ENCODE data around the gene C1orf185. TPM values are rescaled to one million over a fixed set of nuclear protein-coding genes. Genes with fewer than 3 reads are reported as not detected.
"Not testable (repeated sequence)": the region's sequence is repeated elsewhere in the genome, so short reads cannot be mapped to it uniquely, and the experiment has no call there.

The C1orf185 gene
- total RNA-seq, 1 experiment from 2014 or later: not detected

DNA sequence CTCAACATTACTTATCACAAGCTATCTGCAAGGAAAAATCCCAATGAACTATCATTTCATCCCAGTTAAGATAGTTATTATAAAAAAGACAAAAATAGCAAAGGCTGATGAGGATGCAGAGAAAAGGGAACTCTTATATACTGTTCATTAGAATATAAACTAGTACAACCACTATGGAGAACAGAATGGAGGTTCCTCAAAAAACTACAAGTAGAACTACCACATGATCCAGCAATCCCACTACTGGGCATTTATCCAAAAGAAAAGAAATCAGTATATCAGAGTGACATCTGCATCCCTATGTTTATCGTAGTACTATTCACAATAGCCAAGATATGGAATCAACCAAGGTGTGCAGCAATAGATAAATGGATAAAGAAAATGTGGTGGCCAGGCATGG, 4.9 kb upstream of the C1orf185 start:
- Histone ChIP-seq H3K36me3 (no peaks in the 10 kb centered on the region), H3K4me1 (replicated peaks) (no peaks in the 10 kb centered on the region), H3K9me3 (replicated peaks) (no peaks in the 10 kb centered on the region), H3K4me3 (no peak overlapping the region), H3K27me3 (replicated peaks) (no peaks in the 10 kb centered on the region), H3K27ac (no peak overlapping the region)
- DNase-seq (ENCODE audit: low read depth in 1 of 2, low spot score in 2 of 2): no peak

DNA sequence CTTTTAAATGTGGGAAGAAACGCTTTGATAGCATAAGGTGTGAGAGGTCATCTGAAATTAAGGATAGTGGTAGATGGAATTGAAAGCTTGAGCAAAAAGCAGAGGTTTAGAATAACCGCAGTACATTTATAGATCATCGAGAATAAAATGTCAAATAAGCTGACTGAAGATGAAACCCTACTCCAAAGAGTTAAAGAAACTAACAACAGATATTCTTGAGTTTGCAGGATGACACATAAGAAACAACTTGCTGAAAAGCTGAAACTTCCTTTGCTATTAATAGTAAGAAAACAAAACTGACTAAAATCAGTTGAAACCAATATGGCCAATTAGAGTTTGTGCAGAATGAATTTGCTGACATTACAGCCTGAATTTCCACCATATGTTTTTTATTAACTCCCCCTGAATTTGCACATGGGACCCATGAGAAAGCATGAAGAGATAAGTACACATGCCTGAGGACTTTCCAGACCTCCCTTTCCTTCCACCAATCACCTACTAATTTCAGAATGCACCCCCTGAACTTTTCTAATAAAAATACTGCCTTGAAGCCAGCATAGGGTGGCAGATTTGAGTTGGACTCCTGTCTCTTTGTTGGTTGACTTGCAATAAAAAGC, 1.7 kb upstream of the C1orf185 start:
- Histone ChIP-seq H3K9me3 (replicated peaks) (no peaks in the 10 kb centered on the region), H3K4me3 (no peak overlapping the region), H3K36me3 (no peaks in the 10 kb centered on the region), H3K4me1 (replicated peaks) (no peaks in the 10 kb centered on the region), H3K27me3 (replicated peaks) (no peaks in the 10 kb centered on the region), H3K27ac (no peak overlapping the region)
- DNase-seq (ENCODE audit: low read depth in 1 of 2, low spot score in 2 of 2): no peak

DNA sequence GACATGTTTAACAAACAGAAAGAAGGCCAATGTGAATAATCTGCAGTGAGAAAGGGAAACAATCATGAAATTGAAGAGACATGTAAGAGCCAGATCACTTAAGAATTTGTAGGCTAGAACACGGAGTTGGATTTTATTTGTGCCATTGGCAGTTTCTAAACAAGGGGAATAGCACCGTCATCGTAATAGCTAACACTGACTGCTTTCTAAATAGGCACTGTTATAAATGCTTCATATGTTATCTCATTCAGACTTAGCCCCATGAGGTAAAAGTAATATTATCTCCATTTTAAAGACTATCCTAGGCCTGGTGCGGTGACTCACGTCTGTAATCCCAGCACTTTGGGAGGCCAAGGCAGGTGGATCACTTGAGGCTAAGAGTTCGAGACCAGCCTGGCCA, 12.1 kb downstream of the C1orf185 start:
- no peaks in the 10 kb centered on the region for H3K27me3 ChIP-seq (replicated peaks)
- H3K9me3 ChIP-seq (replicated peaks): no peaks in the 10 kb centered on the region
- H3K4me1 ChIP-seq (replicated peaks): no peaks in the 10 kb centered on the region
- H3K36me3 ChIP-seq: no peaks in the 10 kb centered on the region
- no peak overlapping the region for H3K4me3 ChIP-seq
- no peak overlapping the region for H3K27ac ChIP-seq
- DNase-seq (ENCODE audit: low read depth in 1 of 2, low spot score in 2 of 2): no peak

DNA sequence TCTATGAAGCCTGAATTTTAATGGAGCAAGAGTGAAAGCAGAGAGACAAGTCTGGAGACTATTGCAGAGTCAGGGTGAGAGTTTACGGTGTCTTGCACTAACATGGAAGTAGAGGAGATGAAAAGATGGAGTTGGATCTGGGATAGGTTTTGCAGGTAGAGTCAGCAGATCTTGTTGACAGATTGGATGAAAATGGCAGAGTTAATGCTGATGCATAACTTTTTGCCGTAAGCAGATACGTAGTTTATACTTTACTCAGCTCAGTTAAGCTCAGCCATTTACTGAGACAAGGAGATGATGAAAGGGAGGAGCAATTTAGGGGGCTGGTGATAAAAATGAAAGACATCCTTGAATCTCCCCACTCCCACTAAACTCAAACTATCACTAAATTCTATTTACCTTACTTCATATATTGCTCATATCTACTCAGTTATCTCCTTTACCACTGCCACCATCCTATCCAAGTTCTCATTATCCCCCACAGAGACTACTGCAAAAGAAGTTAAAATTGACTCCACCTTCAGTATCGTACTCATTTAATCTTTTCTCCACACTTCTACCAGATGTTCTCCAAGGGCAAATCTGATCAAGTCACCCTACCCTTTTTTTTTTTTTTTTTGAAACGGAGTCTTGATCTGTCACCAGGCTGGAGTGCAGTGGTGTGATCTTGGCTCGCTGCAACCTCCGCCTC, 13.8 kb downstream of the C1orf185 start:
- Histone ChIP-seq H3K36me3 (no peaks in the 10 kb centered on the region), H3K4me3 (no peak overlapping the region), H3K4me1 (replicated peaks) (no peaks in the 10 kb centered on the region), H3K27me3 (replicated peaks) (no peaks in the 10 kb centered on the region), H3K27ac (no peak overlapping the region), H3K9me3 (replicated peaks) (no peaks in the 10 kb centered on the region)
- DNase-seq (ENCODE audit: low read depth in 1 of 2, low spot score in 2 of 2): no peak

DNA sequence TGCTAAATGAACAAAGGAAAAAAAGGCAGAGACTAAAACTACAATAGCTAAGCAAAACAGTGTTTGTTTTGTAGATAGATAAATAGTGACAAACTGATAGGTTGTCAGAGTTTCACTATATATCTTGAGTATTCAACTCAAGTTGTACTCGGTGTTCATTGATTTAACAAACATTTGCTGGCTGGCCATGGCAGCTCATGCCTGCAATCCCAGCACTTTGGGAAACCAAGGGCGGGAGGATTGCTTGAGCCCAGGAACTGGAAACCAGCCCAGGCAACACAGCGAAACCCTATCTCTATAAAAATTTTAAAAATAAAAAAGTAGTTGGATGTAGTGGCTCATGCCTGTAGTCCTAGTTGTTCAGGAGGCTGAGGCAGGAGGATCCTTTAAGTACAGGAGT, 17.3 kb downstream of the C1orf185 start:
- no peaks in the 10 kb centered on the region for H3K36me3 ChIP-seq
- DNase-seq (ENCODE audit: low read depth in 1 of 2, low spot score in 2 of 2): no peak
- H3K9me3 ChIP-seq (replicated peaks): no peaks in the 10 kb centered on the region
- no peaks in the 10 kb centered on the region for H3K4me1 ChIP-seq (replicated peaks)
- no peaks in the 10 kb centered on the region for H3K27me3 ChIP-seq (replicated peaks)
- H3K27ac ChIP-seq: no peak overlapping the region
- H3K4me3 ChIP-seq: no peak overlapping the region

DNA sequence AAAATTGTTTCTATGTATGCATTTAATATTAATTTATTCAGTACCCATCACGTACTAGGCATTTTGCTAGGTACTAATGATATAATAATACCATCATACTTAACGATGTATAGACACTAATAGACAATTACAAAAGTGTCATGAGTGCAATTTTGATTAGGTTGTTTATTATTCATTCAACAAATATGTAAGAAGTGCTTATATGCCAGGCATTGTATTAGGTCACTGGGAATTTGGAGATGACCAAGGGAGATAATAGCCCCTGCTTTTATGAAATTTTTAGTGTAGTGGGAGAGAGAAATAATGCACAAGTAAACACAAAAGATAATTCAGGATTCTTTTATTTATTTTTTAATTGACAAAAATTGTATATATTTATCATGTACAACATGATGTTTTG, 18.6 kb downstream of the C1orf185 start:
- no peaks in the 10 kb centered on the region for H3K27me3 ChIP-seq (replicated peaks)
- no peak overlapping the region for H3K27ac ChIP-seq
- H3K4me1 ChIP-seq (replicated peaks): no peaks in the 10 kb centered on the region
- no peak for DNase-seq (ENCODE audit: low read depth in 1 of 2, low spot score in 2 of 2)
- H3K4me3 ChIP-seq: no peak overlapping the region
- no peaks in the 10 kb centered on the region for H3K36me3 ChIP-seq
- H3K9me3 ChIP-seq (replicated peaks): no peaks in the 10 kb centered on the region

DNA sequence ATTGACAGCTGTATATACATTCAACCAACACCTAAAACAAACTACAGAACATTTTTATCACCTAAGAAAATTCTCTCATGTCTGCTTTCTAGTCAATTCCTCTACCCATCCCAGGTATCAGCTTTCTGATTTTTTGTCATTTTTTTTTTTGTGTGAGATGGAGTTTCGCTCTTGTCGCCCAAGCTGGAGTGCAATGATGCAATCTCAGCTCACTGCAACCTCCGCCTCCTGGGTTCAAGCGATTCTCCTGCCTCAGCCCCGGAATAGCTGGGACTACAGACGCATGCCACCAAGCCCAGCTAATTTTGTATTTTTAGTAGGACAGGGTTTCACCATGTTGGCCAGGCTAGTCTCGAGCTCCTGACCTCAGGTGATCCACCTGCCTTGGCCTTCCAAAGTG, 25.1 kb downstream of the C1orf185 start:
- DNase-seq (ENCODE audit: low read depth in 1 of 2, low spot score in 2 of 2); H3K27ac ChIP-seq; H3K4me1 ChIP-seq (replicated peaks); H3K9me3 ChIP-seq (replicated peaks); H3K27me3 ChIP-seq (replicated peaks); H3K4me3 ChIP-seq; H3K36me3 ChIP-seq: not testable (repeated sequence)

DNA sequence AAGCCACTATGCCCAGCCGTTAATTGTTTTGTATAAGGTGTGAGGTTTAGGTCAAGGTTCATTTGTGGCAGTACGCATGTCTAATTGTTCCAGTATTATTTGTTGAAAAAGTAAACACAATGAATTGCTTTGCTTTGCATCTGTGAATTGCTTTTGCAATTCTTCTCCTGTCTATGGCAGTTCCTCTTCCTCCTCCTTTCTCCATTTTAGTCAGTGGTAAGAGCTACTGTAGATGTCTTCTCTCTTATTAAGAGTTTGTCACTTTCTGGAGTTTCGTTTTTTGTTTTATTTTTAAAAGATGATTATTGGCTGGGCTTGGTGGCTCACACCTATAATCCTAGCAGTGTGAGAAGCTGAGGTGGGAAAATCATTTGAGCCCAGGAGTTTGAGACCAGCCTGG, 29.2 kb downstream of the C1orf185 start:
- H3K27me3 ChIP-seq (replicated peaks): 0 out of 2 replicates have a peak, but pooled peaks cover 3% of the 10 kb centered on the region
- DNase-seq (ENCODE audit: low read depth in 1 of 2, low spot score in 2 of 2): no peak
- no peaks in the 10 kb centered on the region for H3K36me3 ChIP-seq
- no peak overlapping the region for H3K27ac ChIP-seq
- H3K4me1 ChIP-seq (replicated peaks): no peaks in the 10 kb centered on the region
- peaks cover 6% of the 10 kb centered on the region for H3K9me3 ChIP-seq (replicated peaks)
- H3K4me3 ChIP-seq: no peak overlapping the region

DNA sequence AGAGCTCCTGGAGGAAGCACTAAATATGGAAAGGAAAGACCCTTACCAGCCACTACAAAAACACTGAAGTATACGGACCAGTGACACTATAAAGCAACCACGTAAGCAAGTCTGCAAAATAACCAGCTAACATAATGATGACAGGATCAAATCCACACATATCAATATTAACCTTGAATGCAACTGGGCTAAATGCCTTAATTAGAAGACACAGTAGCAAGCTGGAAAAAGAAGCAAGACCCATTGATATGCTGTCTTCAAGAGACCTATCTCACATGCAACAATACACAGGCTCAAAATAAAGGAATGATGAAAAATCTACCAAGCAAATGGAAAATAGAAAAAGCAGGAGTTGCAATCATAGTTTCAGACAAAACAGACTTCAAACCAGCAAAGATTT, 31.0 kb downstream of the C1orf185 start:
- H3K4me1 ChIP-seq (replicated peaks): no peaks in the 10 kb centered on the region
- no peak for DNase-seq (ENCODE audit: low read depth in 1 of 2, low spot score in 2 of 2)

DNA sequence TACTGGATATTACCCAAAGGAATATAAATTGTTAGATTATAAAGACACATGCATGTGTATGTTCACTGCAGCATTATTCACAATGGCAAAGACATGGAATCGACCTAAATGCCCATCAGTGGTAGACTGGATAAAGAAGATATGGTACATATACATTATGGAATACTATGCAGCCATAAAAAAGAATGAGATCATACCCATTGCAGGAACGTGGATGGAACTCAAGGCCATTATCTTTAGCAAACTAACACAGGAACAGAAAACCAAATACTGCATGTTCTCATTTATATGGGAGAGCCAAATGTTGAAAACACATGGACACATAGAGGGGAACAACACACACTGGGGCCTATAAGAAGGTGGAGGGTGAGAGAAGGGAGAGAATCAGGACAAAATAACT, 35.7 kb downstream of the C1orf185 start:
- not testable (repeated sequence) for H3K4me1 ChIP-seq (replicated peaks); H3K27ac ChIP-seq; H3K36me3 ChIP-seq; H3K27me3 ChIP-seq (replicated peaks); H3K9me3 ChIP-seq (replicated peaks); H3K4me3 ChIP-seq; DNase-seq (ENCODE audit: low read depth in 1 of 2, low spot score in 2 of 2)

More for the DNA sequence above, 31.0 kb downstream of the C1orf185 start:
- no peak overlapping the region for H3K4me3 ChIP-seq
- H3K36me3 ChIP-seq: no peaks in the 10 kb centered on the region
- peaks cover 8% of the 10 kb centered on the region for H3K9me3 ChIP-seq (replicated peaks)
- H3K27me3 ChIP-seq (replicated peaks): 0 out of 2 replicates have a peak, but pooled peaks cover 3% of the 10 kb centered on the region
- no peak overlapping the region for H3K27ac ChIP-seq

DNA sequence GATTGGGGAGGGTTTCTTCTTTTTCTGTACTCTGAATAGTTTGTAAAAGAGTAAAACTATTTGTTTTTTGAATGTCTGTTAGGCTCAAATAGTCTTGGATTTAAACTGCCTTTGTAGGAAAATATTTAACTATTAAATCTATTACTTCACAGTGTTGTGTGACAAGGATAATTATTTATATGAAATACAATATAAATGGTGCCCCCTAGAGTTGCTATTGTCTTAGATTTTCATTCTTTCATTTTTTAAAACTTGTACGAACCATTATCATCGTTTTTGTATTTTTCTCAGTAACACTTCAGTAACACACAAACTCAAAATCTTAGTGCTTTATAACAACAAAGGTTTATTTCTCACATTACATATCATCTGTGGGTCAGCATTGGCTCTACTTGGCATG, 37.4 kb downstream of the C1orf185 start:
- Histone ChIP-seq H3K9me3 (replicated peaks) (peaks cover 2% of the 10 kb centered on the region; the same call in 1 of the 2 replicates), H3K36me3 (no peaks in the 10 kb centered on the region), H3K4me1 (replicated peaks) (no peaks in the 10 kb centered on the region), H3K4me3 (no peak overlapping the region), H3K27ac (no peak overlapping the region), H3K27me3 (replicated peaks) (no peaks in the 10 kb centered on the region)
- DNase-seq (ENCODE audit: low read depth in 1 of 2, low spot score in 2 of 2): no peak

DNA sequence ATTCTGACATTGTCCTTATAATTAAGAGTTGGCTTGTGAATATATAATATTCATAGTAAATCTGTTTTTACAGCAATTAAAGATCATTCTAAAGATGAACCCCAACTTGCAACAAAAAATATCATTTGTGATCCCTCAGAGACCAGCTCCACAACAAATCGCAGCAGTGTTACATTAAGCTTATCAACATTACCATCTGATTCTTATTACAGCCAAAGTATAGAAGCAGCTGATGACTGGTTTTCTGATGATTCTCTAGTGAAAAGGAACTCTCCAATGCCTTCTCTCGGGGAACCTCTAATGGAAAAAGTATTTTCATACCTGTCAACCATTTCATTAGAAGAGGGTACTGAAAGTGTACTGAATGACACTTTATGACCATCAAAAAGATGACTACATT, 45.4 kb downstream of the C1orf185 start:
- H3K4me3 ChIP-seq: no peak overlapping the region
- DNase-seq (ENCODE audit: low read depth in 1 of 2, low spot score in 2 of 2): no peak
- H3K27ac ChIP-seq: no peak overlapping the region
- no peaks in the 10 kb centered on the region for H3K36me3 ChIP-seq
- H3K9me3 ChIP-seq (replicated peaks): no peaks in the 10 kb centered on the region
- H3K27me3 ChIP-seq (replicated peaks): no peaks in the 10 kb centered on the region
- H3K4me1 ChIP-seq (replicated peaks): no peaks in the 10 kb centered on the region

DNA sequence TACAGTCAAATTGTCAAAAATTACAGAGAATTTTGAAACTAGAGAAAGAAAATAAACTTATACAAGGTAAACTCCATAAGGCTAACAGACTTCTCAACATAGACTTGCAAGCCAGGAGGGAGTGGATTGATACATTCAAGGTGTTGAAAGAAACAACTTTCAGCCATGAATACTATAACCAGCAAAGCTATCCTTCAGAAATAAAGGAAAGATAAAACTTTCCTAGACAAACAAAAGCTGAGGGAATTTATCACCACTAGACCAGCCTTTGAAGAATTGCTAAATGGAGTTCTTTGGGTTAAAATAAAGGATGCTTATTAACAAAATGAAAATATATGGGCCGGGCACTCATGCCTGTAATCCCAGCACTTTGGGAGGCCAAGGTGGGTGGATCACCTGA, 52.7 kb downstream of the C1orf185 start:
- Histone ChIP-seq H3K4me3 (no peak overlapping the region), H3K36me3 (no peaks in the 10 kb centered on the region), H3K27ac (no peak overlapping the region), H3K9me3 (replicated peaks) (peaks cover 11% of the 10 kb centered on the region), H3K4me1 (replicated peaks) (no peaks in the 10 kb centered on the region), H3K27me3 (replicated peaks) (no peaks in the 10 kb centered on the region)
- DNase-seq (ENCODE audit: low read depth in 1 of 2, low spot score in 2 of 2): no peak

DNA sequence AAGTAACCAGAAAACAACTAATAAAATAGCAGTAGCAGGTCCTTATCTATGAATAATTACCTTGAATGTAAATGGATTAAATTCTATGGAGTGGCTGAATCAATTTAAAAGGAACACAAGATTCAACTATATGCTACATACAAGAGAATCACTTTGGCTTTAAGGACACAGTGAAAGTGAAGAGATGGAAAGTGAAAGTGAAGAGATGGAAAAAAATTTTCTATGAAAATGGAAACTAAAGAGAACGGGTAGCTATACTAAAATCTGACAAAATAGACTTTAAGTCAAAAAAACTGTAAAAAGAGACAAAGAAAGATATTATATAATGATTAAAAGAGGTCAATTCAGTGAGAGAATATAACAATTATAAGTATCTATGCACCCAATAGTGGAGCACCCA, 54.7 kb downstream of the C1orf185 start:
- Histone ChIP-seq H3K36me3 (no peaks in the 10 kb centered on the region), H3K9me3 (replicated peaks) (peaks cover 11% of the 10 kb centered on the region), H3K4me1 (replicated peaks) (no peaks in the 10 kb centered on the region), H3K27me3 (replicated peaks) (no peaks in the 10 kb centered on the region), H3K27ac (no peak overlapping the region), H3K4me3 (no peak overlapping the region)
- DNase-seq (ENCODE audit: low read depth in 1 of 2, low spot score in 2 of 2): no peak

DNA sequence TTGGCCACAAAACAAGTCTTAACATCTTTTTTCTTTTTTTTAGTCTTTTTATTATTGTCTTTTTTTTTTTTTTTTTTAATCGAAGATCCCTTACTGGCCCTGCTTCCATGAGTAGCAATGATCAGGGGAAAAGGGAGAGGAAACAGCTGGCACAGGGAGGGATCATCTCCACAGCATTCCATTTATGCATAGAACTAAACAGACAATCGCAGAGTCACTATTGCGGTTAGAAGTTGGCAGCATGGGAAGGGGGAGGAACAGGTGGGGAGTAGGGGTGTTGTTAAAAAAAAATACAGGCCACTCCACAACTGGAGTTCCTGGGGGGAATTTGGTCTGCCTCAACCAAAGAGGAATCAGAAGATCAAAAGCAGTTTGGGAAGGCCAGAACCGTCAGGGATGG, 55.4 kb downstream of the C1orf185 start:
- Histone ChIP-seq H3K4me3 (no peak overlapping the region), H3K4me1 (replicated peaks) (no peaks in the 10 kb centered on the region), H3K27ac (no peak overlapping the region), H3K9me3 (replicated peaks) (peaks cover 11% of the 10 kb centered on the region), H3K36me3 (no peaks in the 10 kb centered on the region), H3K27me3 (replicated peaks) (no peaks in the 10 kb centered on the region)
- no peak for DNase-seq (ENCODE audit: low read depth in 1 of 2, low spot score in 2 of 2)
